Measurements from ENCODE around the gene HINFP. TPM values are rescaled to one million over a fixed set of nuclear protein-coding genes. Genes with fewer than 3 reads are reported as not detected.
A peak's percentile ranks its signal among the peaks of the same experiment; 100 is the strongest.

HINFP gene, protein sequence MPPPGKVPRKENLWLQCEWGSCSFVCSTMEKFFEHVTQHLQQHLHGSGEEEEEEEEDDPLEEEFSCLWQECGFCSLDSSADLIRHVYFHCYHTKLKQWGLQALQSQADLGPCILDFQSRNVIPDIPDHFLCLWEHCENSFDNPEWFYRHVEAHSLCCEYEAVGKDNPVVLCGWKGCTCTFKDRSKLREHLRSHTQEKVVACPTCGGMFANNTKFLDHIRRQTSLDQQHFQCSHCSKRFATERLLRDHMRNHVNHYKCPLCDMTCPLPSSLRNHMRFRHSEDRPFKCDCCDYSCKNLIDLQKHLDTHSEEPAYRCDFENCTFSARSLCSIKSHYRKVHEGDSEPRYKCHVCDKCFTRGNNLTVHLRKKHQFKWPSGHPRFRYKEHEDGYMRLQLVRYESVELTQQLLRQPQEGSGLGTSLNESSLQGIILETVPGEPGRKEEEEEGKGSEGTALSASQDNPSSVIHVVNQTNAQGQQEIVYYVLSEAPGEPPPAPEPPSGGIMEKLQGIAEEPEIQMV
- 10 to 100 TPM in 4 of 6 experiments, 1 to 10 TPM in 2; 6.4 to 13.6 (median 10.7) TPM for total RNA-seq
- long read RNA-seq, partial matches to known transcripts: 0 of 1 reads
- long read RNA-seq, other reads (novel, unspliced or antisense): 1 of 1 reads

DNA sequence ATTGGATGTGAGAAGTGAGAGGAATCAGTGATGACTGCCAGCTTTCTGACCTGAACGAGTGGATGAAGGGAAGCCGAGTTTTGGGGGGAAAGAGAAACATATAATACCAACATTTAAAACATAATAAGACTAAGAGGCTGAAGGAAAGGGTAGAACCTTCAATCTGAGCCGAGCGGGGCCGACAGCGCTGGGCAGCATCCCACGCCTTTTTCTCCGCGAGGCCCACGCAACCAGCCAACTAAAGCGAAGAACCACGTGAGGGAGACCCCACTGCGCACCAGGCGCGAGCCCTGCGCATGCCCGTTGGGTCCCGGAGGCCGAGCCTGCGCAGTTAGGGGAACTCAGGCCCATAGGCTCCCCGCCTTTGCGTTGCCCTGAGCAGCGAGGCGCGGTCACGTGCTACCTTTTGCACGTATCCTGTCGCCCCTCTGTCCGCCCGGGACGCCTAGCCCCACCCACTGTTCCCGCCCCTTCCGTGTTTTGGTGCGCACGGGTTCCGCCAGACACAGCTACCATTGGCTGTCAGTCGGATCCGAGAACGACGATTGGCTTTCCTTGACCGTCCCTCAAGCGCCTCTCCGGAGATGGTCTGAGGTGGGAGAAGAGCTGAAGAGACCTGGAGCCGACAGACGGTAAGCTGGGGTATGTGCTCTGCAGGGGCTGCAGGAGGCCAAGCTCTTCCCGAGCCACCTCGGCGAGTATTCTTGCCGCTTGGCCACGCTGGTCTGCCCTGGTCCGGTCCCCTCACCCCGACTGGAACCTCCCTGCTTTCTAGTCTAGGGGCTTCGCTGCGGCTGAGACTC lies at the start of gene HINFP:
Gene HINFP (plus strand): TSS at position 573 of the 803 bp plus-strand sequence. CDS start 5,365 bp downstream, outside the sequence.
- Histone ChIP-seq H3K4me3 (peak within 1 kb of the TSS; percentile 90 to 97 (median 96)), H3K36me3 (peaks cover 0 to 15% (median 0%) of the 10 kb centered on the region in 4 donors), H3K27ac (peak within 1 kb of the TSS; percentile 61 to 69 (median 61)), H3K9me3 (no peaks in the 10 kb centered on the region), H3K27me3 (no peaks in the 10 kb centered on the region), H3K4me1 (peaks cover 0 to 19% (median 5%) of the 10 kb centered on the region in 4 donors)
- TF ChIP-seq, protein P1, sequence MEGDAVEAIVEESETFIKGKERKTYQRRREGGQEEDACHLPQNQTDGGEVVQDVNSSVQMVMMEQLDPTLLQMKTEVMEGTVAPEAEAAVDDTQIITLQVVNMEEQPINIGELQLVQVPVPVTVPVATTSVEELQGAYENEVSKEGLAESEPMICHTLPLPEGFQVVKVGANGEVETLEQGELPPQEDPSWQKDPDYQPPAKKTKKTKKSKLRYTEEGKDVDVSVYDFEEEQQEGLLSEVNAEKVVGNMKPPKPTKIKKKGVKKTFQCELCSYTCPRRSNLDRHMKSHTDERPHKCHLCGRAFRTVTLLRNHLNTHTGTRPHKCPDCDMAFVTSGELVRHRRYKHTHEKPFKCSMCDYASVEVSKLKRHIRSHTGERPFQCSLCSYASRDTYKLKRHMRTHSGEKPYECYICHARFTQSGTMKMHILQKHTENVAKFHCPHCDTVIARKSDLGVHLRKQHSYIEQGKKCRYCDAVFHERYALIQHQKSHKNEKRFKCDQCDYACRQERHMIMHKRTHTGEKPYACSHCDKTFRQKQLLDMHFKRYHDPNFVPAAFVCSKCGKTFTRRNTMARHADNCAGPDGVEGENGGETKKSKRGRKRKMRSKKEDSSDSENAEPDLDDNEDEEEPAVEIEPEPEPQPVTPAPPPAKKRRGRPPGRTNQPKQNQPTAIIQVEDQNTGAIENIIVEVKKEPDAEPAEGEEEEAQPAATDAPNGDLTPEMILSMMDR (IDR thresholded peaks at IDR 0.05): no peak
- peak; percentile 39 for TF ChIP-seq POLR2A (IDR thresholded peaks at IDR 0.05)
- under 1% methylated on average over 21 of the region's 54 CpGs for WGBS (ENCODE audit: insufficient coverage, low coverage, low lambda C conversion rate, missing lambda C conversion rate)
- ATAC-seq (peak; percentile 98 to 99 (median 99)), DNase-seq (peak; percentile 100)
- intact Hi-C loops (cut with DNase I): no loop called here

DNA sequence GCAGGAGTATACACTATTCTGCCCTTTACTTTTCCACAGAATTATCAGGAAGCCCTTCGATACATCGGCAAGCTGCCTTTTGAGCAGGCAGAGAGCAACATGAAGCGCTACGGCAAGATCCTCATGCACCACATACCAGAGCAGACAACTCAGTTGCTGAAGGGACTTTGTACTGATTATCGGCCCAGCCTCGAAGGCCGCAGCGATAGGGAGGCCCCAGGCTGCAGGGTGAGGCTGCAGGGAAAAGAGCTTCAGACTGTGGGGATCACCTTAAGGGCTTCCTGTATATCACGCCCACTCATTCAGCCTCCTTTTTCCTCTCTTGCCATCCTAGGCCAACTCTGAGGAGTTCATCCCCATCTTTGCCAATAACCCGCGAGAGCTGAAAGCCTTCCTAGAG lies 43.5 kb upstream of the HINFP start:
- no peaks in the 10 kb centered on the region for H3K4me1 ChIP-seq
- no peak overlapping the region for H3K4me3 ChIP-seq
- intact Hi-C loops (cut with DNase I): no loop called here
- no peak for DNase-seq
- no peaks in the 10 kb centered on the region for H3K27me3 ChIP-seq
- no peak overlapping the region for H3K27ac ChIP-seq
- no peak for ATAC-seq
- peaks cover 5 to 88% (median 52%) of the 10 kb centered on the region in 4 donors for H3K36me3 ChIP-seq
- no peaks in the 10 kb centered on the region for H3K9me3 ChIP-seq
- TF ChIP-seq POLR2A (IDR thresholded peaks at IDR 0.05): no peak
- TF ChIP-seq, protein P1 (IDR thresholded peaks at IDR 0.05): no peak
- 93% methylated on average over 10 of the region's 11 CpGs for WGBS (ENCODE audit: insufficient coverage, low coverage, low lambda C conversion rate, missing lambda C conversion rate)

DNA sequence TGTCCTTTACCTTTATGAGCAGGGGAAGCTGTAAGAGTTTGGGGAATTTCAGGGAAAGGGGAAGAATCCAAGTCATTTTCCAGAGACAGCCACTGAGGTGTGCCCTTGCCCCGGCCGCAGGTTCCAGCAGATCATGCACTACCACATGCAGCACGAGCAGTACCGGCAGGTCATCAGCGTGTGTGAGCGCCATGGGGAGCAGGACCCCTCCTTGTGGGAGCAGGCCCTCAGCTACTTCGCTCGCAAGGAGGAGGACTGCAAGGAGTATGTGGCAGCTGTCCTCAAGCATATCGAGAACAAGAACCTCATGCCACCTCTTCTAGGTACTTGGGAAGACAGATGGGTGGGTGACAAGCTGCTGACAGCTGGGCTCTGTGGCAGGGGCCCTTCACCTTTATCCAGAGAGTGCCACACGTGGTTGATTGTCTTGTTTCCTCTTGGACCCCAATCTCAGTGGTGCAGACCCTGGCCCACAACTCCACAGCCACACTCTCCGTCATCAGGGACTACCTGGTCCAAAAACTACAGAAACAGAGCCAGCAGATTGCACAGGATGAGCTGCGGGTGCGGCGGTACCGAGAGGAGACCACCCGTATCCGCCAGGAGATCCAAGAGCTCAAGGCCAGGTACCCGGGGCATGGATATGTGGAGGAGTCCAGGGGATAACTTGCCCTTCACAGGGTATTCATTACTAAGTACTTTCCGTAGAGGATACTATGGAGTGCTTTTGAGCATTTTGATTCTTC lies 42.5 kb upstream of the HINFP start:
- ATAC-seq (no peak), DNase-seq (peak in 1 of 3 donors; percentile 20)
- Histone ChIP-seq H3K27me3 (no peaks in the 10 kb centered on the region), H3K9me3 (no peaks in the 10 kb centered on the region), H3K4me3 (no peak overlapping the region), H3K36me3 (peaks cover 0 to 77% (median 43%) of the 10 kb centered on the region in 4 donors), H3K4me1 (no peaks in the 10 kb centered on the region), H3K27ac (no peak overlapping the region)
- intact Hi-C loops (cut with DNase I): no loop called here
- WGBS (ENCODE audit: insufficient coverage, low coverage, low lambda C conversion rate, missing lambda C conversion rate): 95% methylated on average over 9 of the region's 19 CpGs
- TF ChIP-seq, protein P1 (IDR thresholded peaks at IDR 0.05): no peak
- no peak for TF ChIP-seq POLR2A (IDR thresholded peaks at IDR 0.05)

DNA sequence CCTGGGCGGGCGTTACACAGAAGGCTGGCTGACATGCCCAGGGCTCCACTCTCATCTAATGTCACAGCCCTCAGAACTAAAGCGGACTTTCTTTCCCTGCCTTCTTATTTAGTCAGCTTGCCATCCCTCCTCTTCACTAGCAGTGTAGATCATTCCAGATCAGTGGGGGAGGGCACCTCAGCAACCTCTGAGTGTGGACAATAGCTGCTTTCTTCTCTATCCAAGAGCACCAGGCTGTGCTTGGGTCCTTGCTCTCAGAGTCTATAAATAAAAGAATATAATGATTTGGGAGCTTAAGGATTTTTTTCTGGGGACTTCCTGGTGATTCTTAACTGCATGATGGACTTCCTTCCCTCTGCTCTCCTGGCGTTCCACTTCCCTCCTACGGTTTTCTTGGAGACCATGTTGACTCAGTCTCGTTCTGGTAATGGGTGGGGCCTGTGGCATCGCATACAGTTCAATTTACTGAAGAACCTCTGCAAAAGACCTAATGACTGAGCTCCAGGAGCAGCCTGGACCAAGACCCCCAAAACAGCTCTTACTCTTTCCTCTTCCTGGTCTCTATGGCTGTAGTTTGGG lies 39.6 kb upstream of the HINFP start:
- no peak overlapping the region for H3K27ac ChIP-seq
- no peaks in the 10 kb centered on the region for H3K9me3 ChIP-seq
- H3K4me1 ChIP-seq: peaks cover 0 to 13% (median 4%) of the 10 kb centered on the region in 4 donors
- ATAC-seq (no peak), DNase-seq (no peak)
- peaks cover 0 to 57% (median 35%) of the 10 kb centered on the region in 4 donors for H3K36me3 ChIP-seq
- WGBS (ENCODE audit: insufficient coverage, low coverage, low lambda C conversion rate, missing lambda C conversion rate): 69% methylated on average over 6 of the region's 7 CpGs
- intact Hi-C loops (cut with DNase I): no loop called here
- TF ChIP-seq, protein P1 (IDR thresholded peaks at IDR 0.05): no peak
- H3K27me3 ChIP-seq: no peaks in the 10 kb centered on the region
- H3K4me3 ChIP-seq: no peak overlapping the region

All from right lobe of liver (tissue), 6 donors.